GM23338 (cell line): ENCODE data around the gene ANKRD55. TPM values are rescaled to one million over a fixed set of nuclear protein-coding genes. Genes with fewer than 3 reads are reported as not detected.

Experiments
- ATAC-seq: fragments of 200-7000 bp; cut with Tn5 transposase; 3 replicates; pipeline ENCODE4 v1.9.1; 2020
- DNase-seq: peaks from one replicate; pipeline ENCODE4 v3.0.0-alpha.2; 2015; ENCODE audit warnings: low spot score
- H2AFZ ChIP-seq: fragments of 200-600 bp; sonication (generic); 2 replicates; pipeline ENCODE4 v1.8.0; 2016; ENCODE audit warnings: antibody characterized with exemption, mild to moderate bottlenecking, moderate library complexity
- H3F3A ChIP-seq: fragments of 200-600 bp; sonication (generic); replicated peaks from 2 replicates; pipeline ENCODE4 v1.8.0; 2017; ENCODE audit warnings: antibody characterized with exemption, mixed run types, low read depth
- H3K27ac ChIP-seq: fragments of 200-600 bp; sonication (generic); 2 replicates; pipeline ENCODE4 v1.6.1; 2016; ENCODE audit warnings: low read depth
- H3K27me3 ChIP-seq: fragments of 200-600 bp; sonication (generic); 2 replicates; pipeline ENCODE4 v1.8.0; 2016; ENCODE audit warnings: mild to moderate bottlenecking, mixed run types, moderate library complexity; ENCODE audit not compliant: insufficient read depth
- H3K36me3 ChIP-seq: fragments of 200-600 bp; sonication (generic); 2 replicates; pipeline ENCODE4 v1.8.0; 2016; ENCODE audit warnings: mild to moderate bottlenecking; ENCODE audit not compliant: insufficient read depth
- H3K4me1 ChIP-seq: fragments of 200-600 bp; sonication (generic); 2 replicates; pipeline ENCODE4 v1.8.0; 2016; ENCODE audit warnings: mild to moderate bottlenecking, moderate library complexity; ENCODE audit not compliant: insufficient read depth
- H3K4me2 ChIP-seq: fragments of 200-600 bp; sonication (generic); 2 replicates; pipeline ENCODE4 v1.7.1; 2017; ENCODE audit warnings: mixed run types
- H3K4me3 ChIP-seq: fragments of 200-600 bp; sonication (generic); 2 replicates; pipeline ENCODE4 v1.6.1; 2016; ENCODE audit warnings: mixed run types
- H3K79me2 ChIP-seq: fragments of 200-600 bp; sonication (generic); replicated peaks from 2 replicates; pipeline ENCODE4 v1.8.0; 2017; ENCODE audit warnings: mild to moderate bottlenecking; ENCODE audit not compliant: insufficient read depth
- H3K9me2 ChIP-seq: fragments of 200-600 bp; sonication (generic); 2 replicates; pipeline ENCODE4 v1.8.0; 2017; ENCODE audit not compliant: insufficient read depth
- H4K20me1 ChIP-seq: fragments of 200-600 bp; sonication (generic); replicated peaks from 2 replicates; pipeline ENCODE4 v1.8.0; 2017; ENCODE audit warnings: mild to moderate bottlenecking; ENCODE audit not compliant: insufficient read depth
- H3K27ac Mint-ChIP-seq: 2 replicates; pipeline ENCODE4 v1.8.0; 2020; ENCODE audit warnings: inconsistent platforms, mild to moderate bottlenecking, moderate library complexity, mixed read lengths
- H3K27me3 Mint-ChIP-seq: 3 replicates; pipeline ENCODE4 v1.8.0; 2022; ENCODE audit warnings: low read depth, mild to moderate bottlenecking, moderate library complexity, mixed read lengths, inconsistent platforms; ENCODE audit not compliant: insufficient read depth, poor library complexity
- H3K36me3 Mint-ChIP-seq: 3 replicates; pipeline ENCODE4 v1.8.0; 2021; ENCODE audit warnings: low read depth, mild to moderate bottlenecking, inconsistent platforms, moderate library complexity, mixed read lengths
- H3K4me1 Mint-ChIP-seq: 3 replicates; pipeline ENCODE4 v1.8.0; 2020; ENCODE audit warnings: mild to moderate bottlenecking, inconsistent platforms, mixed read lengths
- H3K4me3 Mint-ChIP-seq: 3 replicates; pipeline ENCODE4 v1.8.0; 2021; ENCODE audit warnings: moderate library complexity, mild to moderate bottlenecking, inconsistent platforms, mixed read lengths
- H3K9me3 Mint-ChIP-seq: 3 replicates; pipeline ENCODE4 v1.8.0; 2020; ENCODE audit warnings: moderate library complexity, mild to moderate bottlenecking, inconsistent platforms, mixed read lengths
- CREB1 ChIP-seq: fragments of 250-450 bp; sonication (Bioruptor Pico); IDR thresholded peaks from 2 replicates; pipeline ENCODE4 v1.5.0; 2020; ENCODE audit warnings: low read depth, mild to moderate bottlenecking, moderate library complexity
- CTCF ChIP-seq, 2 experiments: fragments of 200-600 bp in 1 of 2; sonication (generic) in 1 of 2; conservative IDR thresholded peaks; 2 replicates each; pipeline versions ENCODE4 v1.5.1 to v1.6.1; 2016 to 2017; ENCODE audit warnings: antibody characterized with exemption in 2 of 2, low read depth in 2 of 2, mild to moderate bottlenecking in 2 of 2, moderate library complexity in 1 of 2
- ETS1 ChIP-seq: IDR thresholded peaks from 2 replicates; pipeline ENCODE4 v1.6.1; 2016; ENCODE audit warnings: antibody characterized with exemption
- EZH2 ChIP-seq: fragments of 200-600 bp; sonication (generic); IDR thresholded peaks from one replicate; pipeline ENCODE4 v1.8.0; 2017; ENCODE audit warnings: antibody characterized with exemption, mild to moderate bottlenecking, low read depth; ENCODE audit not compliant: unreplicated experiment
- EZH2phosphoT487 ChIP-seq: fragments of 200-600 bp; sonication (generic); IDR thresholded peaks from one replicate; pipeline ENCODE4 v1.8.1; 2018; ENCODE audit warnings: antibody characterized with exemption; ENCODE audit not compliant: unreplicated experiment
- POLR2AphosphoS5 ChIP-seq: IDR thresholded peaks from 2 replicates; pipeline ENCODE4 v1.6.1; 2016; ENCODE audit warnings: antibody characterized with exemption, low read depth
- STAT1 ChIP-seq: IDR thresholded peaks from one replicate; pipeline ENCODE4 v1.6.1; 2016; ENCODE audit warnings: antibody characterized with exemption; ENCODE audit not compliant: unreplicated experiment
- ZNF114 ChIP-seq: fragments of 250-450 bp; sonication (Bioruptor Pico); IDR thresholded peaks from 2 replicates; pipeline ENCODE4 v1.5.0; 2020; ENCODE audit warnings: mild to moderate bottlenecking, moderate library complexity
- ZNF331 ChIP-seq: fragments of 250-450 bp; sonication (Bioruptor Pico); IDR thresholded peaks from 2 replicates; pipeline ENCODE4 v1.5.0; 2020; ENCODE audit warnings: low read depth, mild to moderate bottlenecking, moderate library complexity
- ZNF462 ChIP-seq: fragments of 250-450 bp; sonication (Bioruptor Pico); IDR thresholded peaks from 2 replicates; pipeline ENCODE4 v1.5.0; 2020; ENCODE audit warnings: mild to moderate bottlenecking, moderate library complexity
- polyA plus RNA-seq: library from polyadenylated mRNA; unstranded; fragments of >200 nt; fragmentation: Nextera tagmentation; extraction: Ambion mirVana; gene quantifications from 2 replicates; pipeline ENCODE4 v1.2.1, GENCODE V29; 2016
- total RNA-seq: library from RNA; depleted of rRNA; stranded (reverse); fragments of >200 nt; shearing (Covaris generic); gene quantifications from 2 replicates; pipeline ENCODE4 v1.2.3, GENCODE V29; 2014

The ANKRD55 gene
- total and polyA plus RNA-seq, 2 experiments from 2014 or later = not detected

- no peak for TF ChIP-seq ZNF462 (CRISPR knock-in tag)
- TF ChIP-seq CTCF (conservative IDR thresholded peaks at IDR 0.05; ENCODE audit: low read depth in 2 of 2) = no peak
- TF ChIP-seq STAT1 = no peak
- no peak for TF ChIP-seq ZNF114 (CRISPR knock-in tag)
- no peak for TF ChIP-seq ZNF331 (CRISPR knock-in tag)
Observed at GRCh38 chr5:56108246-56108645, 124.9 kb downstream of the ANKRD55 start (continued).

- Histone ChIP-seq H3K27ac (no peak overlapping the region), H3F3A (no peaks in the 10 kb centered on the region), H3K4me1 (no peaks in the 10 kb centered on the region), H3K27me3 (no peaks in the 10 kb centered on the region), H3K79me2 (no peaks in the 10 kb centered on the region), H4K20me1 (no peaks in the 10 kb centered on the region), H3K9me2 (no peaks in the 10 kb centered on the region), H3K36me3 (no peaks in the 10 kb centered on the region), H2AFZ (no peak overlapping the region), H3K4me2 (no peak overlapping the region), H3K4me3 (no peak overlapping the region)
- H3K27ac Mint-ChIP-seq = no peak overlapping the region
- H3K4me1 Mint-ChIP-seq = no peaks in the 10 kb centered on the region
- H3K36me3 Mint-ChIP-seq = no peaks in the 10 kb centered on the region
- H3K4me3 Mint-ChIP-seq = no peak overlapping the region
- ATAC-seq (no peak), DNase-seq (no peak)
- H3K27me3 Mint-ChIP-seq = no peaks in the 10 kb centered on the region
- H3K9me3 Mint-ChIP-seq = no peaks in the 10 kb centered on the region
- TF ChIP-seq CTCF (conservative IDR thresholded peaks at IDR 0.05; ENCODE audit: low read depth in 2 of 2) = no peak
- no peak for TF ChIP-seq POLR2AphosphoS5
- no peak for TF ChIP-seq ETS1
- no peak for TF ChIP-seq CREB1 (CRISPR knock-in tag)
- no peak for TF ChIP-seq EZH2phosphoT487
- TF ChIP-seq EZH2 = no peak
Observed at GRCh38 chr5:56106837-56107236, 126.3 kb downstream of the ANKRD55 start.
